RWPE1 (cell line): Measurements from ENCODE around the gene GAPT.

ENCODE experiments used
- CTCF ChIA-PET: fragments of 350-600 bp; sonication (Branson Sonifier 250); formaldehyde crosslinking; extraction: SDS; loops from one replicate; lab custom pipeline; 2021; lab: Yijun Ruan, JAX
- POLR2A ChIA-PET: fragments of 400-600 bp; formaldehyde crosslinking; extraction: SDS; loops from one replicate; lab custom pipeline; 2020; ENCODE audit warnings: antibody characterized with exemption; ENCODE audit not compliant: low non-redundant PET; lab: Yijun Ruan, JAX
- DNase-seq: peaks from one replicate; pipeline ENCODE4 v3.0.0; 2012; ENCODE audit warnings: low spot score
- H3K27ac ChIP-seq: fragments of 450-650 bp; 2 replicates; pipeline ENCODE4 v1.5.1; 2017
- TF ChIP-seq, protein P1 (sequence below): fragments of 450-650 bp; conservative IDR thresholded peaks from 2 replicates; pipeline ENCODE4 v1.5.1; 2017; ENCODE audit warnings: low read depth, mild to moderate bottlenecking

Gene GAPT

DNA sequence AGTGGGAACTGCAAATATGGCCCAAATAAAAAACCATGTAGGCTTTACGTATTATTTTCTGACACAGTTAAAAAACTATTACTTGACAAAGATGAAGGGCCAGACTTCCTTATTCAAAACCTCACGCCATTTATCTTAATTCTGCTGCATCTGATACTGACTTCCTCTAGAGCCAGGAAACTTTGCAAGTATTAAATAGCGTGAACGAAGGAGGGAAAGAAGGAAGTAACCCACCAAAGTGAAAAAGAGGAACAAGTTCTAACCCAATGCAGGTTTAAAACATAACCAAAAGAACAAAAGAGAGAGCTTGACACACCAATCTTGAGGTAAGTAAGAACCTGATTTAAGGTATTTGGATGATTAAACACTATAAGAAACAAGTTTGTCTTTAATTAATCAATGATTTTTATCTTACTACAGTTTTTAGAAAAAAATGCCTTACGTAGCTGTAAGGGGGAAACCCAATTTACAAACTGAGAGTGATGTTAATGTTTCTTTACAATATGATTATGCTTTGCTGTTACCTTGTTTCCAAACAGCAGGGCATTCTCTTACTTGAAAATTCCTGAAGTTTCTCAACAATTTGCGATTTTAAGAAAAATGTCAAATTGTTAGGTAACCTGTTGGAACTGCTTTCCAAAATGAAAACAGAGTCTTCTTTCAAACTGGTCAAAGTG lies at the start of gene GAPT:
Gene GAPT (plus strand): TSS at position 220 of the 677 bp plus-strand sequence. CDS start 3,102 bp downstream, outside the sequence.
- POLR2A ChIA-PET: no interaction called here
- TF ChIP-seq, protein P1, sequence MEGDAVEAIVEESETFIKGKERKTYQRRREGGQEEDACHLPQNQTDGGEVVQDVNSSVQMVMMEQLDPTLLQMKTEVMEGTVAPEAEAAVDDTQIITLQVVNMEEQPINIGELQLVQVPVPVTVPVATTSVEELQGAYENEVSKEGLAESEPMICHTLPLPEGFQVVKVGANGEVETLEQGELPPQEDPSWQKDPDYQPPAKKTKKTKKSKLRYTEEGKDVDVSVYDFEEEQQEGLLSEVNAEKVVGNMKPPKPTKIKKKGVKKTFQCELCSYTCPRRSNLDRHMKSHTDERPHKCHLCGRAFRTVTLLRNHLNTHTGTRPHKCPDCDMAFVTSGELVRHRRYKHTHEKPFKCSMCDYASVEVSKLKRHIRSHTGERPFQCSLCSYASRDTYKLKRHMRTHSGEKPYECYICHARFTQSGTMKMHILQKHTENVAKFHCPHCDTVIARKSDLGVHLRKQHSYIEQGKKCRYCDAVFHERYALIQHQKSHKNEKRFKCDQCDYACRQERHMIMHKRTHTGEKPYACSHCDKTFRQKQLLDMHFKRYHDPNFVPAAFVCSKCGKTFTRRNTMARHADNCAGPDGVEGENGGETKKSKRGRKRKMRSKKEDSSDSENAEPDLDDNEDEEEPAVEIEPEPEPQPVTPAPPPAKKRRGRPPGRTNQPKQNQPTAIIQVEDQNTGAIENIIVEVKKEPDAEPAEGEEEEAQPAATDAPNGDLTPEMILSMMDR: no peak
- no peak for DNase-seq
- no peak within 1 kb of the TSS for H3K27ac ChIP-seq
- CTCF ChIA-PET: no interaction called here

DNA sequence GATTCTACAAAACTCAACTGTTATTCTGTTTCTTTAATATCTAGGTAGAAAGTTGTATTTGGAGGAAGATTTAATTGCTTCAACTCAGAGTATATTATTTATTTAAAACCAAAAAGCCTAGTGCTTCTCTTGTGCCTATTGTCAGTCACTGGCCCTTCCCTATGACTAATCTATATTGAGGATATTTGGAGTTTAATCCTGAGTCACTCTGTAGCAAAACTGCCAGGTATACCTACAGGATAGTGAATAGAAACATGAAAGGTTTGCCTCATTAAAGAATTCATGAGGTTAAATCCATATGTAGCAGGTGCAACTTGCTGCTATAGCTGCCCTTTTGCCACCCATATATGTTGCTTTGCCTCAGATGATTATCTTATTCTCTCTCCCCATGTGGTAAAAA lies 46.4 kb upstream of the GAPT start:
- CTCF ChIA-PET: interaction anchor here (1.1 kb wide), 1 partner anchor 665 kb away, joined by 3 read pairs; no protein-coding TSS in a partner anchor
- POLR2A ChIA-PET: no interaction called here
- TF ChIP-seq, protein P1: no peak
- peak; percentile 66 for DNase-seq
- no peak overlapping the region for H3K27ac ChIP-seq

DNA sequence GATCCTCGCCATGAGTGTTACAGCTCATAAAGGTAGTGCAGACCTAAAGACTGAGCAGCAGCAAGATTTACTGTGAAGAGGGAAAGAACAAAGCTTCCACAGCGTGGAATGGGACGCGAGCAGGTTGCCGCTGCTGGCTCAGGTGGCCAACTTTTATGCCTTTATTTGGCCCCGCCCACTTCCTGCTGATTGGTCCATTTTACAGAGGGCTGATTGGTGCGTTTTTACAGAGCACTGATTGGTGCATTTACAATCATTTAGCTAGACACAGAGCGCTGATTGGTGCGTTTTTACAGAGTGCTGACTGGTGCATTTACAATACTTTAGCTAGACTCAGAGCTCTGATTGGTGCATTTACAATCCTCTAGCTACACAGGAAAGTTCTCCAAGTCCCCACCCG lies 45.2 kb upstream of the GAPT start:
- H3K27ac ChIP-seq: no peak overlapping the region
- no peak for DNase-seq
- POLR2A ChIA-PET: no interaction called here
- TF ChIP-seq, protein P1: no peak
- CTCF ChIA-PET: interaction anchor here (0.6 kb wide), 1 partner anchor 776 kb away, joined by 3 read pairs; no protein-coding TSS in a partner anchor

DNA sequence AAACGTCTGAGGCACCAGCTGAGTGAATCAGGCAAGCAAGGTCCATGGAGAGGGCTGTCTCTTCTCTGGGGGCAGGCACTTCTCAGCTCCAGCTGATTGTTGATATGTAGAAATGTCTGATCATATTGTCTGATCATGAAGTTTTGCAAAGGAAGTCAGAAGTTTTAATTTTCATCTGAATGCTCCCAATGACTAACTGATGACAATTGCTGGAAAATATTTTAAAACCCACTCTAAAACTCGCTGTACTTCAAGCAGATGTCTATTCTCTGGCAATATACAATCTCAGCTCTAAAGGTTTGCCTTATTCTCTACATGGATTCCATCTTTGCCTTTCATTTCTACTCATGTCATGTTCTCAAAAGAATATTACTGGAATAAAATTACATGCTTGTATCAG lies 44.0 kb upstream of the GAPT start:
- ChIA-PET CTCF (interaction anchor here (0.6 kb wide), 1 partner anchor 34 kb away, joined by 3 read pairs; no protein-coding TSS in a partner anchor), POLR2A (no interaction called here)
- no peak for DNase-seq
- H3K27ac ChIP-seq: no peak overlapping the region
- TF ChIP-seq, protein P1: no peak

DNA sequence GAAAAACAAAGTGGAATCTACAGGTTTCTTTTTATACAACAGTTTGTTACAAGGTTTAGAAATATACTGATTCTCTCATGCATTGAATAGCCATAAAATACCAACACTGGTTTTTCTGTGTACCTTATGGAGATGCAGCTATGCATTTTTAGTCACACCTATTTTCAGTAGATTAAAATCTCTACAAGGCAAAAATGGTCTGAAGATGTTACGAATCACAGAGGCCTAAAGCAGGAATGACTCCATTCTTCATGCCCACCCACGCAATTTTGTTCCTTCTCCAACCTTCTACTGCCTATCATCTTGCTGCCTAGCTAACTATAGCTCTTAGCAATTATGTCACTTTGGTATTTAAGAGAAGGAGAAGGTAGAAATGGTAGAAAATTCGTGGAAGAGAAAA lies 41.2 kb upstream of the GAPT start:
- no peak for DNase-seq
- ChIA-PET CTCF (no interaction called here), POLR2A (no interaction called here)
- no peak overlapping the region for H3K27ac ChIP-seq
- TF ChIP-seq, protein P1: no peak

DNA sequence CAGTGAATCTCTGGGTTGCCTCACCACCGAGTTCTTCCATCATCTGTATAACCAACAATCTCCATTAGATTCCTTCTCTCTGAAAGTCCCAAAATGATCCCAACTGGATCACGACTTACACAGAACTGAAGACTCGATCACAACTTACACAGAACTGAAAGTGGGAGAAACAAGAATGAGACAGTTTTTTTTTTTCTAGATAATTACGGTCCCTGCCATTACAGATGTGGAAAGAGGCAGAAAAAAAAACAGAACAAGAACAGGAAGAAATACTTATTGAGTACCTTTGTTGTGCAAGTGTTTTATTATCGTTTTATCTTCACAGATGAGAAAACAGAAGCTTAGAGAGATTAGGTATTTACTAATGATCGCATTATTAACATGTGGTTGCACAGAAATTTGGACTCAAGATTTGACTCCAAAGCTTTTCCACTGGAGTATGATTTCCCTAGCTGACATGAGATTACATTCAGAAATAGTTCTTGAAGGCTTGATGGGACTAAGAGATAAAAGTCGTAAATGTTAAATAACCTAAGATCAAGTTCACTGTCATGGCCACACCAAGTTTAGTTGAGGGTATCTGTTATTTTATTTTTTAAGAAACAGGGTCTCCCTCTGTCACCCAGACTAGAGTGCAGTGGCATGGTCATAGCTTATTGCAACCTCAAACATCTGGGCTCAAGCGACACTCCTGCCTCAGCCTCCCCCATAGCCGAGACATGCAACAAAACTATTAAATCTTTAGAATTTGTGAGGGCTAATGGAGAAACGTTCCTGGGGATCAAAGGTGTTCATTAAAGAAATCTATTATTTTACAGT lies 40.2 kb upstream of the GAPT start:
- POLR2A ChIA-PET: no interaction called here
- TF ChIP-seq, protein P1: no peak
- CTCF ChIA-PET: no interaction called here
- no peak for DNase-seq
- no peak overlapping the region for H3K27ac ChIP-seq
